Upper lobe of right lung (tissue), 1 donor: ENCODE measurements around the gene EAF1. TPM values are rescaled to one million over a fixed set of nuclear protein-coding genes. Genes with fewer than 3 reads are reported as not detected.

Experiments used
- ATAC-seq: fragments of 200-7000 bp; cut with Tn5 transposase; one replicate; pipeline ENCODE4 v1.9.1; 2020; ENCODE audit warnings: mild to moderate bottlenecking, moderate library complexity
- DNase-seq: peaks from one replicate; pipeline ENCODE4 v3.0.0-alpha.2; 2020
- H3K27ac ChIP-seq: fragments of 200-600 bp; one replicate; pipeline ENCODE4 v1.8.0; 2022
- H3K27me3 ChIP-seq: fragments of 200-600 bp; one replicate; pipeline ENCODE4 v1.8.0; 2022; ENCODE audit warnings: mild to moderate bottlenecking
- H3K36me3 ChIP-seq: fragments of 200-600 bp; one replicate; pipeline ENCODE4 v1.8.0; 2022
- H3K4me1 ChIP-seq: fragments of 200-600 bp; one replicate; pipeline ENCODE4 v1.8.0; 2022
- H3K4me3 ChIP-seq: fragments of 200-600 bp; one replicate; pipeline ENCODE4 v1.8.0; 2022; ENCODE audit warnings: mild to moderate bottlenecking
- H3K9me3 ChIP-seq: fragments of 200-600 bp; one replicate; pipeline ENCODE4 v1.8.0; 2022
- CTCF ChIP-seq: fragments of 200-600 bp; IDR thresholded peaks from one replicate; pipeline ENCODE4 v1.8.0; 2022; ENCODE audit warnings: antibody characterized with exemption
- intact Hi-C: fragments of 100-400 bp; cut with DNase I; formaldehyde crosslinking; loops from one replicate; pipeline ENCODE4 v1.11.0; 2022
- total RNA-seq: library from RNA; stranded (reverse); fragmentation: NEBNext Ultra II Directional; extraction: Animal tissue kit (Norgen Biotek cat#: 25700); gene quantifications from one replicate; pipeline ENCODE4 v1.2.1, GENCODE V29; 2021
- donor health status: DM: no; HTN: yes; CAD: no; lungs with severe emphysema.

EAF1 gene
- total RNA-seq, 1 donor from 2014 or later = 24.6 TPM

GRCh38 chr3:15467227-15468181 is 40.1 kb downstream of the EAF1 start:
- Histone ChIP-seq H3K27me3 (no peaks in the 10 kb centered on the region), H3K36me3 (no peaks in the 10 kb centered on the region), H3K4me1 (no peaks in the 10 kb centered on the region), H3K9me3 (no peaks in the 10 kb centered on the region), H3K27ac (no peak overlapping the region), H3K4me3 (no peak overlapping the region)
- intact Hi-C loops = no loop called here
- ATAC-seq (no peak), DNase-seq (no peak)
- TF ChIP-seq CTCF = no peak

- H3K27me3 ChIP-seq = no peaks in the 10 kb centered on the region
- ATAC-seq (no peak), DNase-seq (no peak)
- no peaks in the 10 kb centered on the region for H3K4me1 ChIP-seq
- no peak for TF ChIP-seq CTCF
- no peak overlapping the region for H3K4me3 ChIP-seq
- H3K36me3 ChIP-seq = no peaks in the 10 kb centered on the region
- H3K27ac ChIP-seq = no peak overlapping the region
- H3K9me3 ChIP-seq = no peaks in the 10 kb centered on the region
- intact Hi-C loops = no loop called here
Measured at GRCh38 chr3:15470261-15470660, 42.9 kb downstream of the EAF1 start.

- ATAC-seq = no peak
- intact Hi-C loops = no loop called here
Measured at GRCh38 chr3:15470849-15471248, 43.5 kb downstream of the EAF1 start.

GRCh38 chr3:15471861-15472260 is 44.5 kb downstream of the EAF1 start:
- Histone ChIP-seq H3K4me1 (no peaks in the 10 kb centered on the region), H3K36me3 (no peaks in the 10 kb centered on the region), H3K27ac (no peak overlapping the region), H3K9me3 (no peaks in the 10 kb centered on the region), H3K27me3 (no peaks in the 10 kb centered on the region), H3K4me3 (no peak overlapping the region)
- ATAC-seq (no peak), DNase-seq (no peak)
- intact Hi-C loops = no loop called here
- no peak for TF ChIP-seq CTCF

More at GRCh38 chr3:15470849-15471248, 43.5 kb downstream of the EAF1 start:
- Histone ChIP-seq H3K9me3 (no peaks in the 10 kb centered on the region), H3K27ac (no peak overlapping the region), H3K4me3 (no peak overlapping the region), H3K36me3 (no peaks in the 10 kb centered on the region), H3K27me3 (no peaks in the 10 kb centered on the region), H3K4me1 (no peaks in the 10 kb centered on the region)
- TF ChIP-seq CTCF = no peak
- no peak for DNase-seq

GRCh38 chr3:15475161-15475560 is 47.8 kb downstream of the EAF1 start:
- TF ChIP-seq CTCF = no peak
- ATAC-seq = no peak
- DNase-seq = no peak
- no peaks in the 10 kb centered on the region for H3K36me3 ChIP-seq
- no peaks in the 10 kb centered on the region for H3K4me1 ChIP-seq
- no peaks in the 10 kb centered on the region for H3K27me3 ChIP-seq
- intact Hi-C loops = no loop called here
- no peak overlapping the region for H3K27ac ChIP-seq
- H3K9me3 ChIP-seq = no peaks in the 10 kb centered on the region
- H3K4me3 ChIP-seq = no peak overlapping the region
